ENCODE results near the gene SHROOM1. TPM values are rescaled to one million over a fixed set of nuclear protein-coding genes. Genes with fewer than 3 reads are reported as not detected.

The SHROOM1 gene
- total RNA-seq, 4 donors from 2014 or later, result 5.8 to 10.3 (median 6.5) TPM

GRCh38 chr5:132776131-132776937 lies 54.1 kb downstream of the SHROOM1 start:
- peak overlapping the region in 3 of 4 donors; percentile 86 to 88 (median 87) for H3K27ac ChIP-seq
- peak overlapping the region; percentile 69 to 92 for H3K4me3 ChIP-seq
- H3K9me3 ChIP-seq, result no peaks in the 10 kb centered on the region
- WGBS, 2 donors (ENCODE audit: low coverage in 1 of 2), result 0 to 4% methylated on average over 1 to 7 of the region's 39 CpGs
- TF ChIP-seq POLR2A (IDR thresholded peaks at IDR 0.05) (no peak), EP300 (IDR thresholded peaks at IDR 0.05) (no peak), CTCF (IDR thresholded peaks at IDR 0.05) (no peak), POLR2AphosphoS5 (IDR thresholded peaks at IDR 0.05) (no peak)
- peaks cover 0 to 70% (median 26%) of the 10 kb centered on the region in 3 donors for H3K4me1 ChIP-seq
- ATAC-seq, result peak; percentile 1
- no peaks in the 10 kb centered on the region for H3K27me3 ChIP-seq
- H3K36me3 ChIP-seq, result no peaks in the 10 kb centered on the region

GRCh38 chr5:132775476-132775961 lies 54.9 kb downstream of the SHROOM1 start:
- ATAC-seq, result no peak
- no peaks in the 10 kb centered on the region for H3K27me3 ChIP-seq
- H3K4me1 ChIP-seq, result peaks cover 0 to 78% (median 34%) of the 10 kb centered on the region in 3 donors
- H3K36me3 ChIP-seq, result no peaks in the 10 kb centered on the region
- TF ChIP-seq CTCF (IDR thresholded peaks at IDR 0.05) (no peak), POLR2AphosphoS5 (IDR thresholded peaks at IDR 0.05) (no peak), EP300 (IDR thresholded peaks at IDR 0.05) (no peak), POLR2A (IDR thresholded peaks at IDR 0.05) (no peak)
- H3K27ac ChIP-seq, result peak overlapping the region in 3 of 4 donors; percentile 86 to 88 (median 87)
- H3K9me3 ChIP-seq, result no peaks in the 10 kb centered on the region
- WGBS, 2 donors (ENCODE audit: low coverage in 1 of 2), result 22 to 26% methylated on average over 4 to 7 of the region's 7 CpGs
- H3K4me3 ChIP-seq, result peak overlapping the region in 1 of 2 donors; percentile 92

GRCh38 chr5:132774896-132775295 lies 55.6 kb downstream of the SHROOM1 start:
- no peak overlapping the region for H3K4me3 ChIP-seq
- TF ChIP-seq POLR2AphosphoS5 (IDR thresholded peaks at IDR 0.05), result no peak
- no peak for TF ChIP-seq CTCF (IDR thresholded peaks at IDR 0.05)
- TF ChIP-seq EP300 (IDR thresholded peaks at IDR 0.05), result no peak
- no peak for TF ChIP-seq POLR2A (IDR thresholded peaks at IDR 0.05)
- H3K27ac ChIP-seq, result peak overlapping the region in 3 of 4 donors; percentile 86 to 88 (median 87)
- WGBS, 2 donors (ENCODE audit: low coverage in 1 of 2), result 67% methylated on average over 1 of the region's 5 CpGs; no CpG with 5 or more reads in 1 of the 2 donors
- H3K36me3 ChIP-seq, result no peaks in the 10 kb centered on the region
- H3K9me3 ChIP-seq, result no peaks in the 10 kb centered on the region
- peaks cover 0 to 83% (median 38%) of the 10 kb centered on the region in 3 donors for H3K4me1 ChIP-seq
- no peaks in the 10 kb centered on the region for H3K27me3 ChIP-seq
- ATAC-seq, result no peak

GRCh38 chr5:132774406-132774805 lies 56.0 kb downstream of the SHROOM1 start:
- Histone ChIP-seq H3K9me3 (no peaks in the 10 kb centered on the region), H3K4me3 (no peak overlapping the region), H3K4me1 (peaks cover 0 to 85% (median 38%) of the 10 kb centered on the region in 3 donors), H3K27me3 (no peaks in the 10 kb centered on the region), H3K36me3 (no peaks in the 10 kb centered on the region), H3K27ac (peak overlapping the region in 3 of 4 donors; percentile 86 to 88 (median 87))
- TF ChIP-seq EP300 (IDR thresholded peaks at IDR 0.05) (no peak), POLR2AphosphoS5 (IDR thresholded peaks at IDR 0.05) (no peak), POLR2A (IDR thresholded peaks at IDR 0.05) (no peak), CTCF (IDR thresholded peaks at IDR 0.05) (no peak)
- 60 to 86% methylated on average over 1 of the region's 3 CpGs for WGBS, 2 donors (ENCODE audit: low coverage in 1 of 2)
- no peak for ATAC-seq
